Sigmoid colon (tissue), 7 donors: Measurements from ENCODE around the gene BPTF. TPM values are rescaled to one million over a fixed set of nuclear protein-coding genes. Genes with fewer than 3 reads are reported as not detected.
"Not testable (repeated sequence)": the region's sequence is repeated elsewhere in the genome, so short reads cannot be mapped to it uniquely, and the experiment has no call there.

Experiments used
- DNase-seq: peaks from one replicate; pipeline ENCODE4 v3.0.0-alpha.2; 2019
- H3K27ac ChIP-seq, 4 donors: fragments of 200-600 bp; sonication (generic); one replicate each; pipeline ENCODE4 v1.5.1; 2016 to 2019; ENCODE audit warnings: mild to moderate bottlenecking in 1 of 4
- H3K27me3 ChIP-seq, 3 donors: fragments of 200-600 bp; sonication (generic); one replicate each; pipeline ENCODE4 v1.5.1; 2019; ENCODE audit warnings: mild to moderate bottlenecking in 1 of 3
- H3K36me3 ChIP-seq, 4 donors: fragments of 200-600 bp; sonication (generic); one replicate each; pipeline ENCODE4 v1.5.1; 2016 to 2019
- H3K4me1 ChIP-seq, 4 donors: fragments of 200-600 bp; sonication (generic); one replicate each; pipeline ENCODE4 v1.5.1; 2017 to 2019
- H3K4me3 ChIP-seq, 4 donors: fragments of 200-600 bp; sonication (generic); one replicate each; pipeline ENCODE4 v1.5.1; 2017 to 2019; ENCODE audit warnings: mild to moderate bottlenecking in 2 of 4, moderate library complexity in 1 of 4
- H3K9me3 ChIP-seq, 4 donors: fragments of 200-600 bp in 3 of 4; sonication (generic) in 3 of 4; one replicate each; pipeline versions ENCODE4 v1.5.1 to v1.6.1; 2013 to 2019
- CTCF ChIP-seq, 4 experiments: fragments of 450-650 bp in 3 of 4; fragments of 200-600 bp in 1 of 4; IDR thresholded peaks; one replicate each; pipeline ENCODE4 v1.5.1; 2016 to 2019; ENCODE audit warnings: antibody characterized with exemption in 4 of 4, mild to moderate bottlenecking in 3 of 4, moderate library complexity in 2 of 4
- EP300 ChIP-seq, 4 donors: sonication (generic); formaldehyde crosslinking; IDR thresholded peaks; one replicate each; pipeline ENCODE4 v1.6.1; 2017; ENCODE audit warnings: antibody characterized with exemption in 4 of 4
- POLR2A ChIP-seq, 2 donors: fragments of 450-650 bp; IDR thresholded peaks; one replicate each; pipeline ENCODE4 v1.6.1; 2016; ENCODE audit warnings: antibody characterized with exemption in 2 of 2, mild to moderate bottlenecking in 2 of 2, moderate library complexity in 2 of 2
- POLR2AphosphoS5 ChIP-seq, 4 donors: sonication (generic); formaldehyde crosslinking; IDR thresholded peaks; one replicate each; pipeline ENCODE4 v1.6.1; 2017; ENCODE audit warnings: antibody characterized with exemption in 4 of 4
- WGBS, 2 donors: extraction: QIAGEN DNeasy Blood & Tissue Kit; methylation state at CpG; one replicate each; pipeline ENCODE4 v1.1.7; 2013; 5-methylcytosine and 5-hydroxymethylcytosine counted together
- intact Hi-C: fragments of 100-400 bp; cut with DNase I; formaldehyde crosslinking; loops from one replicate; pipeline ENCODE4 v1.15.1; 2023
- polyA plus RNA-seq, 3 donors: library from polyadenylated mRNA; stranded (reverse); fragments of 200-250 nt; gene quantifications; one replicate each; pipeline ENCODE4 v1.2.3, GENCODE V29; 2013
- total RNA-seq, 4 donors: library from RNA; depleted of rRNA; stranded (reverse); fragments of >200 nt; gene quantifications; one replicate each; pipeline ENCODE4 v1.1.0, GENCODE V29; 2016
- donor health status: healthy with polysubstance abuse.
- donor health status: Bipolar disorder and iron deficiency.
- donor health status: healthy.

The BPTF gene
- total and polyA plus RNA-seq, 7 donors = 8.4 to 91.1 (median 64.6) TPM

- DNase-seq = no peak
- no peak overlapping the region for H3K27ac ChIP-seq
- H3K4me3 ChIP-seq = no peak overlapping the region
- no peaks in the 10 kb centered on the region for H3K9me3 ChIP-seq
- H3K27me3 ChIP-seq = no peaks in the 10 kb centered on the region
- TF ChIP-seq CTCF (IDR thresholded peaks at IDR 0.05) (no peak), POLR2A (IDR thresholded peaks at IDR 0.05) (no peak), EP300 (IDR thresholded peaks at IDR 0.05) (no peak), POLR2AphosphoS5 (IDR thresholded peaks at IDR 0.05) (no peak)
- no peaks in the 10 kb centered on the region for H3K4me1 ChIP-seq
- H3K36me3 ChIP-seq = peaks cover 40 to 100% (median 77%) of the 10 kb centered on the region in 4 donors
- 94 to 96% methylated on average over 5 of the region's 5 CpGs for WGBS, 2 donors
- intact Hi-C loops = no loop called here
Measured at GRCh38 chr17:67944035-67944434, 118.7 kb downstream of the BPTF start.

- H3K27ac ChIP-seq = no peak overlapping the region
- intact Hi-C loops = no loop called here
- H3K27me3 ChIP-seq = no peaks in the 10 kb centered on the region
- DNase-seq = no peak
- H3K9me3 ChIP-seq = no peaks in the 10 kb centered on the region
- H3K4me1 ChIP-seq = no peaks in the 10 kb centered on the region
- H3K36me3 ChIP-seq = peaks cover 35 to 100% (median 69%) of the 10 kb centered on the region in 4 donors
- TF ChIP-seq CTCF (IDR thresholded peaks at IDR 0.05) (no peak), POLR2A (IDR thresholded peaks at IDR 0.05) (no peak), EP300 (IDR thresholded peaks at IDR 0.05) (no peak), POLR2AphosphoS5 (IDR thresholded peaks at IDR 0.05) (no peak)
- H3K4me3 ChIP-seq = no peak overlapping the region
Measured at GRCh38 chr17:67946513-67946912, 121.2 kb downstream of the BPTF start.

- H3K36me3 ChIP-seq = peaks cover 32 to 100% (median 65%) of the 10 kb centered on the region in 4 donors
- TF ChIP-seq POLR2AphosphoS5 (IDR thresholded peaks at IDR 0.05) (no peak), CTCF (IDR thresholded peaks at IDR 0.05) (no peak), POLR2A (IDR thresholded peaks at IDR 0.05) (no peak), EP300 (IDR thresholded peaks at IDR 0.05) (no peak)
- DNase-seq = no peak
- no peaks in the 10 kb centered on the region for H3K4me1 ChIP-seq
- no peaks in the 10 kb centered on the region for H3K9me3 ChIP-seq
- no peaks in the 10 kb centered on the region for H3K27me3 ChIP-seq
- no peak overlapping the region for H3K27ac ChIP-seq
- WGBS, 2 donors = 86 to 93% methylated on average over 5 of the region's 5 CpGs
- intact Hi-C loops = no loop called here
- no peak overlapping the region for H3K4me3 ChIP-seq
Measured at GRCh38 chr17:67947325-67947813, 122.1 kb downstream of the BPTF start.

- Histone ChIP-seq H3K27me3 (no peaks in the 10 kb centered on the region), H3K4me1 (no peaks in the 10 kb centered on the region), H3K9me3 (no peaks in the 10 kb centered on the region), H3K4me3 (no peak overlapping the region), H3K36me3 (peaks cover 30 to 77% (median 38%) of the 10 kb centered on the region in 4 donors), H3K27ac (no peak overlapping the region)
- DNase-seq = no peak
- 95 to 99% methylated on average over 2 of the region's 2 CpGs for WGBS, 2 donors
- intact Hi-C loops = no loop called here
- TF ChIP-seq CTCF (IDR thresholded peaks at IDR 0.05) (no peak), EP300 (IDR thresholded peaks at IDR 0.05) (no peak), POLR2A (IDR thresholded peaks at IDR 0.05) (no peak), POLR2AphosphoS5 (IDR thresholded peaks at IDR 0.05) (no peak)
Measured at GRCh38 chr17:67950945-67951344, 125.6 kb downstream of the BPTF start.

- 24 to 65% methylated on average over 3 of the region's 3 CpGs for WGBS, 2 donors
- H3K36me3 ChIP-seq = peaks cover 0 to 58% (median 12%) of the 10 kb centered on the region in 4 donors
- no peaks in the 10 kb centered on the region for H3K4me1 ChIP-seq
- H3K27me3 ChIP-seq = no peaks in the 10 kb centered on the region
- TF ChIP-seq EP300 (IDR thresholded peaks at IDR 0.05) (no peak), CTCF (IDR thresholded peaks at IDR 0.05) (no peak), POLR2AphosphoS5 (IDR thresholded peaks at IDR 0.05) (no peak), POLR2A (IDR thresholded peaks at IDR 0.05) (no peak)
- H3K27ac ChIP-seq = no peak overlapping the region
- no peak overlapping the region for H3K4me3 ChIP-seq
- no peak for DNase-seq
- no peaks in the 10 kb centered on the region for H3K9me3 ChIP-seq
- intact Hi-C loops = no loop called here
Measured at GRCh38 chr17:67959510-67959909, 134.2 kb downstream of the BPTF start.

- H3K4me3 ChIP-seq, H3K27me3 ChIP-seq, H3K27ac ChIP-seq, DNase-seq, H3K4me1 ChIP-seq, H3K9me3 ChIP-seq, intact Hi-C loops: not testable (repeated sequence)
- peaks cover 0 to 65% (median 15%) of the 10 kb centered on the region in 4 donors for H3K36me3 ChIP-seq
- WGBS, 2 donors = 58 to 71% methylated on average over 3 of the region's 3 CpGs
Measured at GRCh38 chr17:67960276-67960675, 135.0 kb downstream of the BPTF start.

- 86 to 90% methylated on average over 2 of the region's 2 CpGs for WGBS, 2 donors
- H3K9me3 ChIP-seq, H3K27ac ChIP-seq, DNase-seq, H3K4me1 ChIP-seq, intact Hi-C loops, H3K4me3 ChIP-seq, H3K27me3 ChIP-seq: not testable (repeated sequence)
- peaks cover 5 to 78% (median 26%) of the 10 kb centered on the region in 4 donors for H3K36me3 ChIP-seq
Measured at GRCh38 chr17:67962156-67962555, 136.9 kb downstream of the BPTF start.
